ENCODE data around the gene CREBL2.
"Not testable (repeated sequence)": the region's sequence is repeated elsewhere in the genome, so short reads cannot be mapped to it uniquely, and the experiment has no call there.

CREBL2 gene

GRCh38 chr12:12598864-12599263 lies 12.8 kb upstream of the CREBL2 start:
- DNase-seq (ENCODE audit: low read depth) = no peak

- DNase-seq (ENCODE audit: low read depth) = no peak
Measured at GRCh38 chr12:12599750-12600643, 11.7 kb upstream of the CREBL2 start.

- no peak for DNase-seq (ENCODE audit: low read depth)
Measured at GRCh38 chr12:12600659-12601058, 11.0 kb upstream of the CREBL2 start.

- DNase-seq (ENCODE audit: low read depth) = no peak
Measured at GRCh38 chr12:12604740-12605139, 6.9 kb upstream of the CREBL2 start.

- DNase-seq (ENCODE audit: low read depth) = peak; percentile 56
Measured at GRCh38 chr12:12606781-12607589, 4.7 kb upstream of the CREBL2 start.

- DNase-seq (ENCODE audit: low read depth) = no peak
Measured at GRCh38 chr12:12608557-12608957, 3.1 kb upstream of the CREBL2 start.

GRCh38 chr12:12609692-12610091 lies 2.0 kb upstream of the CREBL2 start:
- DNase-seq (ENCODE audit: low read depth) = no peak

GRCh38 chr12:12610711-12611110 lies 965 bp upstream of the CREBL2 start:
- no peak for DNase-seq (ENCODE audit: low read depth)

GRCh38 chr12:12612358-12612757 lies 682 bp downstream of the CREBL2 start:
- no peak for DNase-seq (ENCODE audit: low read depth)

GRCh38 chr12:12613344-12613743 lies 1.7 kb downstream of the CREBL2 start:
- no peak for DNase-seq (ENCODE audit: low read depth)

GRCh38 chr12:12614342-12614741 lies 2.7 kb downstream of the CREBL2 start:
- no peak for DNase-seq (ENCODE audit: low read depth)

GRCh38 chr12:12616512-12617310 lies 5.0 kb downstream of the CREBL2 start:
- DNase-seq (ENCODE audit: low read depth) = no peak

GRCh38 chr12:12618064-12618463 lies 6.4 kb downstream of the CREBL2 start:
- not testable (repeated sequence) for DNase-seq (ENCODE audit: low read depth)

- no peak for DNase-seq (ENCODE audit: low read depth)
Measured at GRCh38 chr12:12620730-12621315, 9.1 kb downstream of the CREBL2 start.

- no peak for DNase-seq (ENCODE audit: low read depth)
Measured at GRCh38 chr12:12622418-12622817, 10.7 kb downstream of the CREBL2 start.

- no peak for DNase-seq (ENCODE audit: low read depth)
Measured at GRCh38 chr12:12624498-12624992, 12.9 kb downstream of the CREBL2 start.

- DNase-seq (ENCODE audit: low read depth) = no peak
Measured at GRCh38 chr12:12626471-12626870, 14.8 kb downstream of the CREBL2 start.

GRCh38 chr12:12627308-12627827 lies 15.7 kb downstream of the CREBL2 start:
- no peak for DNase-seq (ENCODE audit: low read depth)

GRCh38 chr12:12628013-12628412 lies 16.3 kb downstream of the CREBL2 start:
- peak; percentile 59 for DNase-seq (ENCODE audit: low read depth)

- DNase-seq (ENCODE audit: low read depth) = no peak
Measured at GRCh38 chr12:12630850-12631249, 19.2 kb downstream of the CREBL2 start.

GRCh38 chr12:12635651-12636050 lies 24.0 kb downstream of the CREBL2 start:
- no peak for DNase-seq (ENCODE audit: low read depth)
